Keratinocyte (primary cell): ENCODE results near the gene GUCA2A. TPM values are rescaled to one million over a fixed set of nuclear protein-coding genes. Genes with fewer than 3 reads are reported as not detected.

Experiments
- DNase-seq: peaks from one replicate; pipeline ENCODE4 v3.0.0-alpha.2; 2011; ENCODE audit warnings: low read depth, missing footprints, low spot score
- FAIRE-seq: peaks from 2 replicates; lab custom pipeline; 2011; peaks lifted over from hg19 to GRCh38; lab: Jason Lieb, UNC
- H2AFZ ChIP-seq: 2 replicates; pipeline ENCODE4 v1.6.0; 2012; ENCODE audit warnings: low read length, control low read depth, inconsistent platforms; ENCODE audit not compliant: control insufficient read depth
- H3K27ac ChIP-seq: 2 replicates; pipeline ENCODE4 v1.5.1; 2011; ENCODE audit warnings: low read length; ENCODE audit not compliant: control insufficient read depth, insufficient read depth
- H3K27me3 ChIP-seq: 3 replicates; pipeline ENCODE4 v1.6.0; 2011; ENCODE audit warnings: low read length; ENCODE audit not compliant: control insufficient read depth, insufficient read depth; ENCODE audit errors: extremely low read depth
- H3K36me3 ChIP-seq, 2 experiments: 2 replicates in 1 of 2; 3 replicates in 1 of 2; pipeline ENCODE4 v1.5.1; 2011; ENCODE audit warnings: low read length in 2 of 2, mild to moderate bottlenecking in 1 of 2; ENCODE audit not compliant: control insufficient read depth in 2 of 2, insufficient read depth in 2 of 2; ENCODE audit errors: extremely low read depth in 1 of 2
- H3K4me1 ChIP-seq: 3 replicates; pipeline ENCODE4 v1.5.1; 2011; ENCODE audit warnings: low read length; ENCODE audit not compliant: control insufficient read depth, insufficient read depth; ENCODE audit errors: extremely low read depth
- H3K4me2 ChIP-seq: 3 replicates; pipeline ENCODE4 v1.6.0; 2011; ENCODE audit warnings: low read depth, low read length; ENCODE audit not compliant: control insufficient read depth, insufficient read depth; ENCODE audit errors: extremely low read depth
- H3K4me3 ChIP-seq, 3 experiments: fragments of 200-600 bp in 1 of 3; sonication (generic) in 1 of 3; 2 replicates in 2 of 3; 3 replicates in 1 of 3; pipeline ENCODE4 v1.5.1; 2011 to 2016; ENCODE audit warnings: low read length in 3 of 3, mild to moderate bottlenecking in 3 of 3, control low read depth in 2 of 3, inconsistent platforms in 1 of 3, low read depth in 1 of 3, mixed read lengths in 1 of 3, mixed run types in 1 of 3, moderate library complexity in 1 of 3; ENCODE audit not compliant: control insufficient read depth in 2 of 3, insufficient read depth in 2 of 3; ENCODE audit errors: extremely low read depth in 1 of 3
- H3K79me2 ChIP-seq: 2 replicates; pipeline ENCODE4 v1.6.0; 2012; ENCODE audit warnings: low read length; ENCODE audit not compliant: control insufficient read depth, insufficient read depth
- H3K9ac ChIP-seq: 3 replicates; pipeline ENCODE4 v1.6.0; 2011; ENCODE audit warnings: low read length; ENCODE audit not compliant: control insufficient read depth, insufficient read depth; ENCODE audit errors: extremely low read depth
- H3K9me1 ChIP-seq: 3 replicates; pipeline ENCODE4 v1.6.0; 2011; ENCODE audit warnings: low read length; ENCODE audit not compliant: control insufficient read depth, insufficient read depth; ENCODE audit errors: extremely low read depth
- H3K9me3 ChIP-seq: 2 replicates; pipeline ENCODE4 v1.5.1; 2012; ENCODE audit warnings: low read depth, low read length; ENCODE audit not compliant: control insufficient read depth
- H4K20me1 ChIP-seq: 3 replicates; pipeline ENCODE4 v1.6.0; 2011; ENCODE audit warnings: low read length; ENCODE audit not compliant: control insufficient read depth, insufficient read depth; ENCODE audit errors: extremely low read depth
- EZH2 ChIP-seq: IDR thresholded peaks from one replicate; pipeline ENCODE4 v1.6.1; 2012; ENCODE audit warnings: inconsistent platforms, mild to moderate bottlenecking, low read length, moderate library complexity
- dilution Hi-C: fragments of 300-500 bp; cut with MboI; formaldehyde crosslinking; loops from one replicate; pipeline ENCODE4 v1.7.0; 2020; ENCODE audit warnings: low sequenced_read_pairs; ENCODE audit not compliant: extremely low pct_ligation_motif_present
- polyA plus RNA-seq, 5 experiments: library from polyadenylated mRNA; depleted of rRNA in 3 of 5; stranded (reverse) in 3 of 5; stranded (forward) in 1 of 5; unstranded in 1 of 5; fragments of >200 nt; gene quantifications; 1 replicate in 1 of 5; 2 replicates in 3 of 5; 3 replicates in 1 of 5; pipeline versions ENCODE4 v1.2.1 to v1.2.3, GENCODE V29; 2011 to 2012; ENCODE audit warnings: missing spikeins in 2 of 5, low read depth in 1 of 5, low replicate concordance in 1 of 5
- TF ChIP-seq, protein P1 (sequence below), 3 experiments: IDR thresholded peaks in 1 of 3; conservative IDR thresholded peaks in 1 of 3; optimal IDR thresholded peaks in 1 of 3; 2 replicates in 2 of 3; 3 replicates in 1 of 3; pipeline versions ENCODE3 to v1.5.1; 2011; ENCODE audit warnings: low read length in 3 of 3, mild to moderate bottlenecking in 3 of 3, moderate library complexity in 2 of 3, control low read depth in 1 of 3, inconsistent platforms in 1 of 3; ENCODE audit not compliant: insufficient read depth in 2 of 3; ENCODE audit errors: extremely low read depth in 1 of 3

The GUCA2A gene
- polyA plus RNA-seq, 1 donor (not counting 4 experiments of a cell fraction or from before 2014, with no cell fraction given), result not detected

GRCh38 chr1:42192106-42192505 is 27.6 kb upstream of the GUCA2A start:
- dilution Hi-C loops, result no loop called here
- H3K79me2 ChIP-seq, result peaks cover 2% of the 10 kb centered on the region
- FAIRE-seq (peak; percentile 69), DNase-seq (no peak)
- no peaks in the 10 kb centered on the region for H3K27me3 ChIP-seq
- no peak overlapping the region for H3K4me3 ChIP-seq
- no peak overlapping the region for H2AFZ ChIP-seq
- H3K27ac ChIP-seq, result peak overlapping the region; percentile 3
- peaks cover 15% of the 10 kb centered on the region for H3K4me1 ChIP-seq
- H3K9me1 ChIP-seq, result no peaks in the 10 kb centered on the region
- H3K9ac ChIP-seq, result no peak overlapping the region
- H4K20me1 ChIP-seq, result no peaks in the 10 kb centered on the region
- TF ChIP-seq EZH2, result no peak
- TF ChIP-seq, protein P1, sequence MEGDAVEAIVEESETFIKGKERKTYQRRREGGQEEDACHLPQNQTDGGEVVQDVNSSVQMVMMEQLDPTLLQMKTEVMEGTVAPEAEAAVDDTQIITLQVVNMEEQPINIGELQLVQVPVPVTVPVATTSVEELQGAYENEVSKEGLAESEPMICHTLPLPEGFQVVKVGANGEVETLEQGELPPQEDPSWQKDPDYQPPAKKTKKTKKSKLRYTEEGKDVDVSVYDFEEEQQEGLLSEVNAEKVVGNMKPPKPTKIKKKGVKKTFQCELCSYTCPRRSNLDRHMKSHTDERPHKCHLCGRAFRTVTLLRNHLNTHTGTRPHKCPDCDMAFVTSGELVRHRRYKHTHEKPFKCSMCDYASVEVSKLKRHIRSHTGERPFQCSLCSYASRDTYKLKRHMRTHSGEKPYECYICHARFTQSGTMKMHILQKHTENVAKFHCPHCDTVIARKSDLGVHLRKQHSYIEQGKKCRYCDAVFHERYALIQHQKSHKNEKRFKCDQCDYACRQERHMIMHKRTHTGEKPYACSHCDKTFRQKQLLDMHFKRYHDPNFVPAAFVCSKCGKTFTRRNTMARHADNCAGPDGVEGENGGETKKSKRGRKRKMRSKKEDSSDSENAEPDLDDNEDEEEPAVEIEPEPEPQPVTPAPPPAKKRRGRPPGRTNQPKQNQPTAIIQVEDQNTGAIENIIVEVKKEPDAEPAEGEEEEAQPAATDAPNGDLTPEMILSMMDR (optimal IDR thresholded peaks at IDR 0.05 in 1 of 3, IDR thresholded peaks at IDR 0.05 in 1 of 3, conservative IDR thresholded peaks at IDR 0.05 in 1 of 3; ENCODE audit: extremely low read depth in 1 of 3, insufficient read depth in 2 of 3, low read length in 3 of 3), result no peak
- H3K36me3 ChIP-seq, result peaks cover 6 to 26% of the 10 kb centered on the region in 2 experiments
- H3K4me2 ChIP-seq, result peak overlapping the region; percentile 23
- H3K9me3 ChIP-seq, result no peaks in the 10 kb centered on the region

GRCh38 chr1:42191319-42191718 is 26.8 kb upstream of the GUCA2A start:
- peaks cover 8 to 28% of the 10 kb centered on the region in 2 experiments for H3K36me3 ChIP-seq
- TF ChIP-seq EZH2, result no peak
- TF ChIP-seq, protein P1 (optimal IDR thresholded peaks at IDR 0.05 in 1 of 3, IDR thresholded peaks at IDR 0.05 in 1 of 3, conservative IDR thresholded peaks at IDR 0.05 in 1 of 3; ENCODE audit: extremely low read depth in 1 of 3, insufficient read depth in 2 of 3, low read length in 3 of 3), result no peak
- H3K9ac ChIP-seq, result no peak overlapping the region
- H3K4me1 ChIP-seq, result peaks cover 15% of the 10 kb centered on the region
- H4K20me1 ChIP-seq, result no peaks in the 10 kb centered on the region
- H3K79me2 ChIP-seq, result peaks cover 2% of the 10 kb centered on the region
- H3K9me1 ChIP-seq, result no peaks in the 10 kb centered on the region
- dilution Hi-C loops, result no loop called here
- H3K27me3 ChIP-seq, result no peaks in the 10 kb centered on the region
- no peak for FAIRE-seq
- DNase-seq, result no peak
- no peak overlapping the region for H3K4me2 ChIP-seq
- no peak overlapping the region for H3K27ac ChIP-seq
- no peak overlapping the region for H2AFZ ChIP-seq
- no peak overlapping the region for H3K4me3 ChIP-seq
- H3K9me3 ChIP-seq, result no peaks in the 10 kb centered on the region
